H9 (cell line): ENCODE measurements around the gene C15orf62. TPM values are rescaled to one million over a fixed set of nuclear protein-coding genes. Genes with fewer than 3 reads are reported as not detected.
A peak's percentile ranks its signal among the peaks of the same experiment; 100 is the strongest.

Source experiments
- DNase-seq: peaks from one replicate; pipeline ENCODE4 v3.0.0-alpha.2; 2017
- H2AFZ ChIP-seq: one replicate; pipeline ENCODE4 v1.6.1; 2013; ENCODE audit warnings: mild to moderate bottlenecking, low read length, control low read depth, moderate library complexity
- H2AK5ac ChIP-seq: 2 replicates; pipeline ENCODE4 v1.6.1; 2013; ENCODE audit warnings: low read length, control low read depth, mixed read lengths; ENCODE audit not compliant: insufficient read length
- H2BK120ac ChIP-seq: one replicate; pipeline ENCODE4 v1.6.1; 2013; ENCODE audit warnings: low read depth, mild to moderate bottlenecking, low read length, control low read depth, inconsistent platforms; ENCODE audit not compliant: poor library complexity, severe bottlenecking
- H2BK12ac ChIP-seq: 2 replicates; pipeline ENCODE4 v1.6.1; 2013; ENCODE audit warnings: low read length, control low read depth, mixed read lengths, low read depth; ENCODE audit not compliant: insufficient read length
- H2BK15ac ChIP-seq: 2 replicates; pipeline ENCODE4 v1.6.1; 2013; ENCODE audit warnings: low read depth, low read length, control low read depth
- H2BK20ac ChIP-seq: one replicate; pipeline ENCODE4 v1.6.1; 2013; ENCODE audit warnings: low read depth, mild to moderate bottlenecking, low read length, control low read depth, inconsistent platforms; ENCODE audit not compliant: poor library complexity, severe bottlenecking
- H2BK5ac ChIP-seq: 2 replicates; pipeline ENCODE4 v1.6.1; 2013; ENCODE audit warnings: low read length, control low read depth, mixed read lengths; ENCODE audit not compliant: insufficient read length
- H3K14ac ChIP-seq: 2 replicates; pipeline ENCODE4 v1.6.1; 2013; ENCODE audit warnings: low read length, control low read depth; ENCODE audit not compliant: insufficient read depth
- H3K18ac ChIP-seq: 2 replicates; pipeline ENCODE4 v1.6.1; 2013; ENCODE audit warnings: low read depth, mild to moderate bottlenecking, mixed read lengths, low read length, control low read depth; ENCODE audit not compliant: insufficient read length
- H3K23ac ChIP-seq: 2 replicates; pipeline ENCODE4 v1.6.1; 2013; ENCODE audit warnings: low read length, control low read depth, mixed read lengths, low read depth; ENCODE audit not compliant: insufficient read length
- H3K23me2 ChIP-seq: 2 replicates; pipeline ENCODE4 v1.6.1; 2013; ENCODE audit warnings: low read depth, mild to moderate bottlenecking, mixed read lengths, low read length, control low read depth; ENCODE audit not compliant: insufficient read length, poor library complexity, severe bottlenecking
- H3K27ac ChIP-seq: 2 replicates; pipeline ENCODE4 v1.5.1; 2013; ENCODE audit warnings: low read length, control low read depth, mixed read lengths, low read depth; ENCODE audit not compliant: insufficient read length
- H3K27me3 ChIP-seq: 2 replicates; pipeline ENCODE4 v1.6.1; 2013; ENCODE audit warnings: low read length, control low read depth, inconsistent platforms; ENCODE audit not compliant: insufficient read depth
- H3K4ac ChIP-seq: 2 replicates; pipeline ENCODE4 v1.6.1; 2013; ENCODE audit warnings: low read depth, mild to moderate bottlenecking, control low read depth, inconsistent platforms, low read length, moderate library complexity
- H3K4me1 ChIP-seq: 2 replicates; pipeline ENCODE4 v1.6.1; 2013; ENCODE audit warnings: low read length, control low read depth, inconsistent platforms; ENCODE audit not compliant: insufficient read depth
- H3K4me2 ChIP-seq: 2 replicates; pipeline ENCODE4 v1.6.1; 2013; ENCODE audit warnings: low read length, control low read depth, mixed read lengths; ENCODE audit not compliant: insufficient read length, insufficient read depth
- H3K56ac ChIP-seq: 2 replicates; pipeline ENCODE4 v1.6.1; 2013; ENCODE audit warnings: low read depth, mild to moderate bottlenecking, mixed read lengths, low read length, control low read depth; ENCODE audit not compliant: insufficient read length
- H3K79me1 ChIP-seq: 2 replicates; pipeline ENCODE4 v1.6.1; 2013; ENCODE audit warnings: low read depth, mild to moderate bottlenecking, moderate library complexity, low read length, control low read depth, inconsistent platforms; ENCODE audit not compliant: insufficient read depth, poor library complexity, severe bottlenecking
- H3K79me2 ChIP-seq: 2 replicates; pipeline ENCODE4 v1.6.1; 2013; ENCODE audit warnings: low read length, control low read depth, inconsistent platforms; ENCODE audit not compliant: insufficient read depth
- H3K9ac ChIP-seq: 2 replicates; pipeline ENCODE4 v1.6.1; 2013; ENCODE audit warnings: low read length, control low read depth, mixed read lengths; ENCODE audit not compliant: insufficient read length; ENCODE audit errors: extremely low read depth
- H3K9me3 ChIP-seq: one replicate; pipeline ENCODE4 v1.6.1; 2013; ENCODE audit warnings: low read depth, low read length, inconsistent platforms; ENCODE audit not compliant: control insufficient read depth
- H3T11ph ChIP-seq: one replicate; pipeline ENCODE4 v1.6.1; 2013; ENCODE audit warnings: mild to moderate bottlenecking, low read length, control low read depth, inconsistent platforms
- H4K20me1 ChIP-seq: one replicate; pipeline ENCODE4 v1.6.1; 2013; ENCODE audit not compliant: control insufficient read depth, insufficient read length, insufficient read depth
- H4K5ac ChIP-seq: 2 replicates; pipeline ENCODE4 v1.6.1; 2013; ENCODE audit warnings: low read depth, mild to moderate bottlenecking, mixed read lengths, low read length, control low read depth; ENCODE audit not compliant: insufficient read length
- H4K8ac ChIP-seq: replicated peaks from 2 replicates; pipeline ENCODE4 v1.6.1; 2013; ENCODE audit warnings: low read length, control low read depth, mixed read lengths, low read depth; ENCODE audit not compliant: insufficient read length
- H4K91ac ChIP-seq: 2 replicates; pipeline ENCODE4 v1.6.1; 2013; ENCODE audit warnings: low read depth, mild to moderate bottlenecking, moderate library complexity, mixed read lengths, low read length, control low read depth; ENCODE audit not compliant: insufficient read length
- H3K27ac Mint-ChIP-seq, 3 experiments: 2 replicates in 2 of 3; 3 replicates in 1 of 3; pipeline ENCODE4 v1.8.0; 2020 to 2021; ENCODE audit warnings: mixed read lengths in 3 of 3, mild to moderate bottlenecking in 1 of 3, moderate library complexity in 1 of 3
- H3K27me3 Mint-ChIP-seq: 2 replicates; pipeline ENCODE4 v1.8.0; 2021; ENCODE audit warnings: low read depth, mild to moderate bottlenecking, moderate library complexity, mixed read lengths
- H3K36me3 Mint-ChIP-seq, 3 experiments: 2 replicates in 2 of 3; 3 replicates in 1 of 3; pipeline ENCODE4 v1.8.0; 2020 to 2021; ENCODE audit warnings: low read depth in 3 of 3, mixed read lengths in 3 of 3; ENCODE audit not compliant: insufficient read depth in 1 of 3
- H3K4me1 Mint-ChIP-seq, 2 experiments: 2 replicates each; pipeline ENCODE4 v1.8.0; 2020; ENCODE audit warnings: mixed read lengths in 2 of 2
- H3K4me3 Mint-ChIP-seq, 2 experiments: 2 replicates in 1 of 2; 3 replicates in 1 of 2; pipeline ENCODE4 v1.8.0; 2020 to 2021; ENCODE audit warnings: mild to moderate bottlenecking in 2 of 2, mixed read lengths in 2 of 2, moderate library complexity in 1 of 2
- H3K9me3 Mint-ChIP-seq, 2 experiments: 2 replicates in 1 of 2; 3 replicates in 1 of 2; pipeline ENCODE4 v1.8.0; 2020; ENCODE audit warnings: mild to moderate bottlenecking in 2 of 2, mixed read lengths in 2 of 2, moderate library complexity in 1 of 2
- WGBS: extraction: QIAGEN DNeasy Blood & Tissue Kit; methylation state at CpG from one replicate; pipeline ENCODE4 v1.1.7; 2013; ENCODE audit warnings: missing lambda C conversion rate, low lambda C conversion rate, mixed read lengths; ENCODE audit not compliant: insufficient read length; ENCODE audit errors: extremely low coverage; 5-methylcytosine and 5-hydroxymethylcytosine counted together
- total RNA-seq: library from RNA; stranded (reverse); gene quantifications from 2 replicates; pipeline ENCODE4 v1.2.1, GENCODE V29; 2021
- TF ChIP-seq, protein P1 (sequence below): fragments of 200-600 bp; sonication (generic); conservative IDR thresholded peaks from 3 replicates; pipeline ENCODE4 v1.8.0; 2021; ENCODE audit warnings: antibody characterized with exemption, mild to moderate bottlenecking

Gene C15orf62
- total RNA-seq, 1 experiment from 2014 or later, result 0.70 TPM

DNA sequence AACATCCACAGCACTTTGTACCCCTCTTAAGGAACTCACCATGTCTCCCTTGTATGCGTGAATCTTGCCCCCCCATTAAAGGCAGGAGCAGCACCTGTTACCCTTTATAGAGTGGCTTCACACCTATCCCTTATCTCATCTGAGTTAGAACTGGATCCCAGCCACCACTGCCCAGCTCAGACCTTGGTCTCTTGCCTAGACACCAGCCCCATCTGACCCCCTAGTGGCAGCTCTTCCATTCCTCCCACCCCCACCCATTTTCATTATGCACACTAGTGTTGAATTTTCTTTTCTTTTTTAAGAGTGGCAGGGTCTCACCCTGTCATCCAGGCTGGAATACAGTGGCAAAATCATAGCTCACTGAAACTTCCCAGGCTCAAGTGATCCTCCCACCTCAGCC is 33.9 kb downstream of the C15orf62 start:
- Histone ChIP-seq H3T11ph (no peak overlapping the region), H3K79me2 (no peaks in the 10 kb centered on the region), H3K23ac (no peak overlapping the region), H2AK5ac (no peak overlapping the region), H2BK5ac (no peak overlapping the region), H2BK15ac (no peak overlapping the region), H3K4me1 (peaks cover 9% of the 10 kb centered on the region), H4K91ac (no peak overlapping the region), H2BK12ac (no peak overlapping the region), H2BK120ac (no peak overlapping the region), H3K23me2 (peaks cover 4% of the 10 kb centered on the region), H3K27ac (no peak overlapping the region), H3K4ac (no peak overlapping the region), H3K9me3 (no peaks in the 10 kb centered on the region), H2BK20ac (no peak overlapping the region), H3K56ac (no peak overlapping the region), H3K18ac (no peak overlapping the region), H3K4me2 (no peak overlapping the region), H3K9ac (no peak overlapping the region), H4K5ac (no peak overlapping the region), H3K79me1 (no peaks in the 10 kb centered on the region), H2AFZ (no peak overlapping the region), H4K20me1 (no peaks in the 10 kb centered on the region), H3K27me3 (no peaks in the 10 kb centered on the region), H4K8ac (no peak overlapping the region), H3K14ac (no peak overlapping the region)
- H3K4me3 Mint-ChIP-seq, result no peak overlapping the region
- H3K9me3 Mint-ChIP-seq, result no peaks in the 10 kb centered on the region
- peaks cover 27 to 30% of the 10 kb centered on the region in 2 experiments for H3K4me1 Mint-ChIP-seq
- TF ChIP-seq, protein P1, sequence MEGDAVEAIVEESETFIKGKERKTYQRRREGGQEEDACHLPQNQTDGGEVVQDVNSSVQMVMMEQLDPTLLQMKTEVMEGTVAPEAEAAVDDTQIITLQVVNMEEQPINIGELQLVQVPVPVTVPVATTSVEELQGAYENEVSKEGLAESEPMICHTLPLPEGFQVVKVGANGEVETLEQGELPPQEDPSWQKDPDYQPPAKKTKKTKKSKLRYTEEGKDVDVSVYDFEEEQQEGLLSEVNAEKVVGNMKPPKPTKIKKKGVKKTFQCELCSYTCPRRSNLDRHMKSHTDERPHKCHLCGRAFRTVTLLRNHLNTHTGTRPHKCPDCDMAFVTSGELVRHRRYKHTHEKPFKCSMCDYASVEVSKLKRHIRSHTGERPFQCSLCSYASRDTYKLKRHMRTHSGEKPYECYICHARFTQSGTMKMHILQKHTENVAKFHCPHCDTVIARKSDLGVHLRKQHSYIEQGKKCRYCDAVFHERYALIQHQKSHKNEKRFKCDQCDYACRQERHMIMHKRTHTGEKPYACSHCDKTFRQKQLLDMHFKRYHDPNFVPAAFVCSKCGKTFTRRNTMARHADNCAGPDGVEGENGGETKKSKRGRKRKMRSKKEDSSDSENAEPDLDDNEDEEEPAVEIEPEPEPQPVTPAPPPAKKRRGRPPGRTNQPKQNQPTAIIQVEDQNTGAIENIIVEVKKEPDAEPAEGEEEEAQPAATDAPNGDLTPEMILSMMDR, result 0 out of 3 replicates have a peak, but pooled peaks have one; percentile 11
- WGBS, result no CpG with 5 or more reads among the region's 1 CpG
- H3K27me3 Mint-ChIP-seq, result no peaks in the 10 kb centered on the region
- H3K27ac Mint-ChIP-seq, result no peak overlapping the region
- no peak for DNase-seq
- H3K36me3 Mint-ChIP-seq, result peaks cover 4 to 10% (median 7%) of the 10 kb centered on the region in 3 experiments; a peak in 6 of 7 replicates
